NCI-H187 (cell line): ENCODE data around the gene AACS.
"Not testable (repeated sequence)": the region's sequence is repeated elsewhere in the genome, so short reads cannot be mapped to it uniquely, and the experiment has no call there.

Experiments
- DNase-seq, 2 experiments: peaks; one replicate each; lab custom pipeline; 2025; lab: John Stamatoyannopoulos, UW

Gene AACS

DNA sequence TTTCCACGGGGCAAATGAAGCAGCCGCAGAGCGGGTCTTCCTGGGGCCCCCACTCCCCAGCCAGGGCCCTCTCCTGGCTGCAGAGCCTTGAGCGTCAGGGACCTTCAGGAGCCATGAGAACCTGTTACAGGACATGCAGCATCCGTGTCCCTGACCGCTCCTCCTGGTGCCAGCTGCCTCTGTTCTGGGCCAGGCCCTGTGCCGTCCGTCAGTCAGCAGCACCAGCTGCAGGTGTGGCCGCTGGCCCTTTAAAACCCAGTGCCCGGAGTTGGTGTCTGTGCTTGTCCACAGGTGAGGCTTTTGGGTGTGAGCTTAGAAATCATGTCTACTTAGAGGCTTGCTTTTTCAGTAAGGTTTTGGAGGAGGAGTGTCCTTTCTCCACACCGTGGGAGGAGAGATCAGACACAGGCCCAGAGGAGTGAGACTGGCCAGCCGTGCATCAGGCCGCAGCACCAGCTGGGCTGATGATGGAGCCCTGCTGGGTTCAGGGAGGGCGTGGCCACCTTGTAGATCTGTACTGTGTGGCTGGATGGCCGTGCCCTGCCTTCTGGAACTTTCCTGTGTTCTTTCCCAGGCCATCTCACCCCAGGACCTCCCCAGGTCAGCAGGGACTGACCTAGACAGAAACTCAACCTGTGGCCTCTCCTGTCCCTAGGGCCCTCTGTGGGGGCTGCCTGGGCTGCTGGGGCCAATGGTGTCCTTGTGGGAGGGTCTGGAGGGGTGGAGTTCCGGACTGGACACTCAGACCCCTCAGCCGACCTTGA is 27.1 kb downstream of the AACS start:
- DNase-seq = no peak

DNA sequence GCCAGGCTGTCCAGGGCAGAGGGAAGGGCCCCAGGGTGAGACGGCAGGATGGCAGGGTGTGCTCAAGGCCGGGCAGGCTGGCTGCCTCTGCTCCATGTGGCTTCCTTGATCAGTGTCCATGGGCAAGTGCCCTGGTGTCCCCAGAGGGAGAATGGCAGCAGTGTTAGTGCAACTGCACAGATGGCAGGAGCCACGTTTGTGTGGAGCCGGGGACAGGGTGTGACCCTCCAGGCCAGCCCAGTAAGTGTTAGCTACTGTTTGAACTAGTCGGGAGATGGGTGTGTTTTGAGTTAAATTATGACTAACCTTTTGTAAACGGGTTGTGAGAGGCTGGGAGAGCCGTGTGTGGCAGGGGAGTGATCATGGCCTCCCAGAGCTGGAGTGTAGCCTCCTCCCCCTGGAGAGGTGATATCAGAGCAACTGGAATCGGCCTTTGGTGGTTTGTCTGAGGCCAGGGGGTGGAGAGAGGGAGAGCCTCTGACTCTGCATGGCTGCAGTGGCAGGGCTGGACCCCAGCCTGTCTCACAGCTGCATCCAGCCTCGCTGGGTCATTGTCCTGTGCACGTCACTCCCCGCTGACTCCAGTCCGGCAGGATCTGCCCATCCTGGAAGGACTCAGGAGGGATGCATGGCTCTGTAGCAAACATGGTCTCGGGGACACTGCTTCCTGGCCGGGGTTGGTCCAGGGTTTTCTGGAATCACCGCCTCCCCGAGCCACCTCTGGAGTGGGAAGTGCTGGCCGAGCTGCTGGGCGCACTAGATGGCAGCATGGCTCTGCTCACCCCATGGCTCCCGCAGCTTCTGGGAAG is 27.8 kb downstream of the AACS start:
- no peak for DNase-seq

DNA sequence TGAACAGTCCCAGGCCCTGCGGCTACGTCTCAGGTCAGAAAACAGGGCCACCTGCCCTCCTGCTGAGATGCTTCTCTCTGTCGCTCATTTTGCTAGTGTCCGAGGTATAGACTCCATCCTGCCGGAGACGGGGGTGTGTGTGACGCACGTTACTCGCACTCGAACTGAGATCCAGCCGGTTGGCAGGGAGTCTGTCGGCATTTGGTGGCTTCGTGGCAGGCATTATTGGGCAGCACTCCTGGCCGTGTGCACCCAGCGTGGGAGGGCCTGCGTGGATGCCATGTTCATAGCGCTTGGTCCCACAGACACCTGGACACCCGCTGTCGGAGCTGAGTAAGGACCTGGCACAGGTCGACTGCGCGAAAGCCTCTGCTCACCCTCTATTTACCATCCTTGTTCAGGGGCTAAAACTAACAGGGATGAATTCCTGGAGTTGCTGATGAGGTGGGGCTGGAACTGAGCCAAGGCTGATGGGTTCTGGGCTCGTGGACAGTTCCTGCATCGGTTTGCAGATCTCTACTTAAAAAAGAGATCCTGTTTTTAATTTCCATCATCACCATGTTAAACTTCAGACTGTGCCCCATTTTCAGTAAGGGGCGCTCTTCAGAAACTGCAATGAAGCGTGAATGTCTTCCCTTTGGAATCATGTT is 28.6 kb downstream of the AACS start:
- DNase-seq = no peak

DNA sequence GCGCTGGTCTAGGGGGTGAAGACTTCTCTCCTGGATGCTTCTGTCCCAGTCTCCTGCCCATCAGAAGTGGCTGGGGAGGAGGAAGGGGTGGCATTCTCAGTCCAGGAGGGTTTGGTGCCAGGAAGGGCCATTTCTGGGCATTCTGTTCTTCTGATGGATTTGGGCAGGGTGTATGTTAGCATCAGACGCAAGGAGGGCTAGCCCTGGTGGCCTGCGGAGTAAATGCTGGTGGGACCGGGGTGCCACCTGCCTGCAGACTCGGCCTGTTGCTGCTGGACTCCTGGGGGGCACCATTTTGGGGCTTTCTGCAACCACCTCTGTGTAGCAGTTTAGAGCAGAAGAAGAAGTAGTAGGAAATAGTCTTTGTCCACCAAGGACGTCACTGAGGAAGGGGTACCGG is 31.7 kb downstream of the AACS start:
- DNase-seq = no peak

DNA sequence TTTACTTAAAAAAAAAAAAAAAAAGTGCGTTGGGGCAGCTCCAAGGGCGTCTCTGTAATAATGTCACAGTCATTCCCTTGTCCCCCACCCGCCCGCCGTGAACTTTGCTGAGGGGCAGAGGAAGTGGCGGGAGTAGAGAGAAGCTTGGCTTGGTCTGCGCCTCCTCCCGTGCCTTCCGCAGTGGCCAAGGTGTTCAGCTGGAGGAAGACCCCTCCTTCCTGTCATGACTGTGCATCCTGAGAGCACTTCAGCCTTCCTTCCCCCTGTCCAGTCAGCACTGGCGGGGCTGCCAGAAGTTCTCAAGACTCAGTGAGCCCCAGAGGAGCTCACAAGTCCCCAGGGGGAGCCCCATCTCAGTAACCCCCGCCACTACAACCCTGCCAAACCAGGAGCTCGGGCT is 32.2 kb downstream of the AACS start:
- no peak for DNase-seq

DNA sequence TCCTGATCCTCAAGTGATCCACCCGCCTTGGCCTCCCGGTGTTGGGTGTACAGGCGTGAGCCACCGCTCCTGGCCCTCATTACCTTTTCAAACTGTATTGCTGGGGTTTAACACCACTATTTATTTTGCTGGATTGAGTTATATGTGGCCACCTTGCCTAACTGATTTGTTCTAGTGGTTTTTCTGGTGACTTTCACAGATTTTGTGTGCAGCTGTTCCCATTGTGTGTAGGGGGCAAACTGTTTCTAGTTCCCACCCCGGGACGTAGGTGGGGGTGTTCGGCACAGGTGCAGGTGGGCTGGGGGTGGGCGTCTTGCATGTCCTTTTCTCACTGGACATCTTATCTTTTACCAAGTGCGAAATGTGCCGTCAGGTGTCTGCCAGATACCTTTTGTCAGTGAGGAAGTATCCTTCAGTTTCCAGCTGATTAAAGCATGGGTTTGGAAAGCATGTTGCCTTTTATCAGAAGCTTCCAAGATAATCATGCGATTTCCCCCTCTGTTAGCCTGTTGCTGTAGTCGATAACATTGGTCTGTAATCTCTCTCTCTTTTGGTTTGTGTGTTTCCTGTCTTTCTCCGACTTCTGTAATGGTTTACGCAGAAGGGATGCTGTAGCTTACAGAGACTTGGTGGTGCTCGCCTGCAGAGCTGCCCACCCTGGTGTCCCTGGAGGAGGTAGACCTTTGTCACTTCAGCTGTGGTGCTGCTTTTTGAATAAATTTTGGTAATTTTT is 33.6 kb downstream of the AACS start:
- no peak for DNase-seq

DNA sequence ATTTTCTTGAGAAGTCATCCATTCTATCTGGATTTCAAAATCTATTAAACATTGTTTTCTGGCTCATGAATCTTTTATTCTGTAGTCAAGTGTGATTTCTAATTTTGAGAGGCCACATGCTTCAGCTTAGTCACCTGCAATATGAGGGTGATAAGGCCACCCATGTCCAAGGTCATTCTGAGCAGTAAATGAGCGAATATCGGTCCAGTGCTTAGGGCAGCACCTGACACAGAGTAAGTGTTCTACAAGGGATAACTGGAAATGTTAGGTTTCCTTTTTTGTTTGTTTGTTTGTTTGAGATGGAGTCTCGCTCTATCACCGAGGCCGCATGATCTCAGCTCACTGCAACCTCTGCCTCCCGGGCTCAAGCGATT is 34.2 kb downstream of the AACS start:
- no peak for DNase-seq

DNA sequence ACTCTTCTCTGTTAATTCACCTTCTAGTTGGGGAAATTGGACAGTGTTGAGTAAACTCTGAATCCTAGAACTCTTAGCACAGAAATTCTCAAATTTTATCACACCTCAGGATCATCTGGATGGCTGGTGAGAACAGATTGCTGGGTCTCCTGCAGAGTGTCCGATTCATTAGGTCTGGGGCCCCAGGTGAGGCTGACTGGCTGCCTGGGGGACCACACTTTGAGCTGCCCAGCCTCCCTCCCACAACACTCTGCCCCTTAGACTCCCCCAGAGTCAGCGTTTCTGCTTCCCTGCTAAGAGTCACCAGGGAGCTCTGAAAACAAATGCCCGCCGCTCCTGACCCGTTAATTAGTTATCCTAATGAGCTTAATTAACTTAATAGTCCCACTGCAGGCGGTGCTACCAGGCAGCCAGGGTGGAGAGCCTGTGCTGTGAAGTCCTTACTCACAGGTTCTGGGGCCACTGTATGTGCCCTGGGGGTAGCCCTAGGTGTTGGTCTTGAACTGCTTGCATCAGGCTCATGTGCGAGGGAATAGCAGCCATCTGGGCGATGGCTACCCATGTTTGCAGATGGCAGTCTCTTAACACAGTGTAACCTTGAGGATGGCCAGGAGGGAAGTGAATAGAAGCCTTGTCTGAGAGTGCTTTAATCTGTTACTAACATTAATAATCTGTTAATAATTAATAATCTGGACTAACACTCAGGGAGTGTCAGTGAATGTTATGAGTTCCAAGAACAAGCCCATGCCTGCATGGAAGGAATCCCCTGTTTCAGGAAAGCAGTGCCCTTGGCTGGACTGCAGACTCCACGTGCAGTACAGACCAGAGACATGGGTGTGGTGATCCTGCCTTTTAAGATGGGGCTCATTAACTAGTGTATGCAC is 35.6 kb downstream of the AACS start:
- no peak for DNase-seq

DNA sequence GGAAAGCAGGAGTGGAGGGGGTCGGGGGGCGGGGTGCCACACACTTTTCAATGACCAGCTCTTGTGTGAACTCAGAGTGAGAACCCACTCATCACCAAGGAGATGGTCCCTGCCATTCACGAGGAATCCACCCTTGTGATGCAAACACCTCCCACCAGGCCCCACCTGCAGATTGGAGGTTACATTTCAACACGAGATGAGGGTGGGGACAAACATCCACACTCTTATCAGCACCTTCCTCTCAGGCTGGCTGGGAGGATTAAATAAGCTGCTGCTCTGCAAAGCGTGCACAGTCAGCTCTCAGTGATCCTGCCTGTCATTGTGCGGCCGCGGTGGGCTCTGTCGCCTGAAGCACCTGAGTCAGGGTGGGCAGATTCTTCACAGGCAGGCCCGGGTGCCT is 39.7 kb downstream of the AACS start:
- DNase-seq = no peak

DNA sequence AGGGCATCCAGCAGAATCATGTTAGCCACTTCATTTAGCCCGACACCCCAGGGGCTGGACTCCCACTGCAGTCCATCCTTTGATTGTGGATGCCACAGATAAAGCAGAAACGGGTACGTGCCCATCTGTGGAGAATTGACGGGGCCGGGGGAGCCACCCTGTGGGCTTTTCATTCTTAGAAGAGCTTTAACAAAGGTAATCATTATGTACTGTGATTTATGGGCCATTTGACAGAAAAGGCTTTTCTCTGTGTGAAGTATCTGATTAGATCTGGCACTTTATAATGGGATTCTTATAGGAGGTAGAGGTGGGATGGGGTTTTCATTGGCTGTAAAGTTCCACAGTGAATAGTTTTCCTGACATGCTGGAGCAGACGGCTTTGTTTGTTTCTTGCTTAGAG is 40.4 kb downstream of the AACS start:
- no peak for DNase-seq

DNA sequence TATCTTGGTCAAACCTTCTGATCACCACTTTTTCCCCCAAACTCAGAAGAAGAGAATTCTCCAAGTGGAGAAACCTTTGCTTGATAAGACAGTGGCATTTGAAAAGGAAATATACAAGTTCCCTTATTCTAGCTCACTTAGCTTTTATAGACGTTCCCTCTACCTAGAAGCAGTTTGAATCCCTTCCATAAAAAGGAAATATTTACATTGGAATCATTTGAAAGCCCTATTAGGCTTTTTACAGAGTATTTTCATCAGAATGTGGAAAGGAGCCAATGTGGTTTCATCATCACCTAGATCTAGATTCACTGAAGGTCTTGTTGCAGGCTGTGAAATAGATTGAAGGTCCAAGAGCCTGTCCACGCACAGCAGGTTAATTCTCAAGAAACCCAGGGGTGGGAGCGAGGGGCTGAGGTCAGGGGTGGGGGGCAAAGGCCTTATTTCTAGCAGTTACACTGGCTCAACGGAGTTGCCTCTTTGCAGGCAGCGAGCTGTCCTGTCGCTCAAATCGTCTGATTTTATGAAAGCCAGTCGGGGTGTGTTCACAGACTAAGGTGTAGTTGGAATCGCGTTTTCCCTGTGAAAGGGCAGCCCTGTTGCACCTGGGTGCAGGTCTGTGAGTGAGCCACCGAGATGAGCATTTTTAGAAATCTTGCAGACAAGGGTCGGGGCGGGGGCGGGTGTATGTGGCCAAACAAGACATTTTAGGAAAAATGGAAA is 45.6 kb downstream of the AACS start:
- no peak for DNase-seq

DNA sequence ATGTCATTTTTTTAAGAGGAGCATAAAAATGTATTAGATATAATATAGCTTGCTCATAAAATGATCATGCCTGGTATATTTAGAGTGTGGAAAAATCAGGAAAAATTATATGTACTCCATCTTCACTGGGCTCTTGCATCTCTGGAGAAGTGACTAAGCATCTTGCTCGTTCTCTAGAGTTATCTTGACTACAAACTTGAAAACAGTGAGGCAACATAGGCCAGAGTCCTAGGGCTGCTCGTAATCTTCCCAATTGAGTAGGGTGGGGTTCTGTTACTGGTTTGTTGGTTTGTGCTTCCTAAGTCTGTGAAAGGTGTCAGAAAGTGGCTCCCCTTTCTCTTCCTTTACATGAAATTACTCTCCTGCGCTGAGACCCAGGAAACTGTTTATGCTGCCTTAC is 46.2 kb downstream of the AACS start:
- no peak for DNase-seq

DNA sequence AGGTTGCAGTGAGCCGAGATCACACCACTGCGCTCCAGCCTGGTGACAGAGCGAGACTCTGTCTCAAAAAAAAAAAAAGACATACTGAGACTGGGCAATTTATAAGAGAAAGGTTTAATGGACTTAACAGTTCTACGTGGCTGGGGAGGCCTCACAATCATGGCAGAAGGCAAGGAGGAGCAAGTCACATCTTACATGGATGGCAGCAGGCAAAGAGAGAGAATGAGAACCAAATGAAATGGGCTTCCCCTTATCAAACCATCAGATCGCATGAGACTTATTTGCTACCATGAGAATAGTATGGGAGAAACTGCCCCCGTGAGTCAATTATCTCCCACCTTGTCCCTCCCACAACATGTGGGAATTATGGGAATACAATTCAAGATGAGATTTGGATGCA is 47.4 kb downstream of the AACS start:
- not testable (repeated sequence) for DNase-seq

DNA sequence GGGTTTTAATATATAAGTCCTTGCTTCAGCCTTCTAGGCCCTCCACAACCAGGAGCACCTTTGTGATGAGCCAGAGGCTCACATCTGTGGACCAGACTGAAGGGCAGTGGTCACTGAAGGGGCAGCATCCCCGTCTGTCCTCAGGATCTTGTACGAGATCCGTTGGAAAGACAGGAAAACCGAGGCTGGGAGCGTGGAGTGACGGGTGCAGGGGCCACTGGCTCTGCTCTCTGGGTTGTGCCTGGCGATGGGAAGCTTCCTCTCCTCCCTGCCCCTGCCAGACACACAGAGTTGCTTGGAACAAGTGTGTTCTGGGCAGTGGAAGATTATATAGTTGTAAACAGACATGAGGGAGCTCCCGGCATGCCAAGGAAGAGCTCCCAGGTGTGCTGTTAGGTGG is 48.0 kb downstream of the AACS start:
- DNase-seq = no peak

DNA sequence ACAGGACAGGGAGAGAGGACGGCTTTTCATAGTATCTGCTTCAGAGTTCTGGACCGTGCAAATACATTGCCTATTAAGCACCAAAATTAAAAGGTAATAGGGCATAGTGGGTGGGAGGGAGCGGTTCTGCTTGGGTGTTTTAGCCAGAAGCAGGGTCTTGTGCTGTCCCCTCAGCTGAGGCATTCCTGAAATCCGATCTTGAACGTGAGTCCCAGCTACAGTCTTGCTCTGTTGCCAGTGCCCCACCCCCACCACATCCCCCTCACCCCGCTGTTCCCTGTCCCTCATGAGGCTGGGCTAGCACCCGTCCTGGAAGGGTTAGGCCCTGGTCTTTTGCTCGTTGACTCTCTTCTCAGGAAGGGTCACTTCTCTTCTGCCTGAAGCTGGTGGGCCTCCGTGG is 48.6 kb downstream of the AACS start:
- no peak for DNase-seq

DNA sequence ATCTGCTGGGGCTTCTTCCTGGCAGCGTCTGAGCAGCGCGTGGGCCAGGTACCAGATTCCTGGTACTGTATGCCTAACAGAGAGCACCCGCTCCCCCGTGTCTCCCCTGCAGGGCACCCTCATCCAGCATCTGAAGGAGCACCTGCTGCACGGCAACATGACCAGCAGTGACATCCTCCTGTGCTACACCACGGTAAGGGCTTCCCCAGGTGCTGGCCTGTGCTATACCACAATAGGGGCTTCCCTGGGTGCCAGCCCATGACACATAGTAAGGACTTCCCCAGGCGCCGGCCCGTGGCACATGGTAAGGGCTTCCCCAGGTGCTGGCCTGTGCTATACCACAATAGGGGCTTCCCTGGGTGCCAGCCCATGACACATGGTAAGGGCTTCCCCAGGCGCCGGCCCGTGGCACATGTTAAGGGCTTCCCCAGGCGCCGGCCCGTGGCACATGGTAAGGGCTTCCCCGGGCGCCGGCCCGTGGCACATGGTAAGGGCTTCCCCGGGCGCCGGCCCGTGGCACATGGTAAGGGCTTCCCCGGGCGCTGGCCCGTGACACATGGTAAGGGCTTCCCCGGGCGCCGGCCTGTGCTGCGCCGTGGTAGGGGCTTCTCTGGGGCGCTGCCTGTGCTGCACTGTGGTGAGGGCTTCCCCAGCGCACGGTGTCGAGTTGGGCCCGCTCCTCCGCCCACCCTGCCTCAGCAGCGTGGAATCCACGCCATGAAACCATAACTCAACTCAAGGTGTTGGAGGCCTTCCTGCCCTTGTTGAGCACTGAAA is 49.3 kb downstream of the AACS start:
- DNase-seq = no peak

DNA sequence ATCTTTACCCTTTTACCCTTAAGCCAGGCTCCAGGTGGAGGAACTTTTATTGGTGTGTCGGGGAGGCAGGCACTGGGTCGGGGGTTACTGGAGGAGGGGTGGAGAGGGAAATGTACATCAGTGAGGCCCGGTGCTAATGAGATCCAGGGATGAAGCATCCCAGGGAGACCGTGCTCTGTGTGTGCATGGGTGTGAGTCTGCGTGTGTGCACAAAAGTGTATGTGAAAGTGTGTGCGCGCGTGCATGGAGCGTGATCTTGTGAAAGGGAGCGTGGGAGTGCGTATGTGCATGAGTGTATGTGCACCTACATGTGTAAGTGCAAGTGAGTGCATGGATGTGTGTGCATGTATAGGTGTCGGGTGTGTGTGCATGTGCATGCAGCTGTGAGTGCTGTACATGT is 55.3 kb downstream of the AACS start:
- DNase-seq = no peak

DNA sequence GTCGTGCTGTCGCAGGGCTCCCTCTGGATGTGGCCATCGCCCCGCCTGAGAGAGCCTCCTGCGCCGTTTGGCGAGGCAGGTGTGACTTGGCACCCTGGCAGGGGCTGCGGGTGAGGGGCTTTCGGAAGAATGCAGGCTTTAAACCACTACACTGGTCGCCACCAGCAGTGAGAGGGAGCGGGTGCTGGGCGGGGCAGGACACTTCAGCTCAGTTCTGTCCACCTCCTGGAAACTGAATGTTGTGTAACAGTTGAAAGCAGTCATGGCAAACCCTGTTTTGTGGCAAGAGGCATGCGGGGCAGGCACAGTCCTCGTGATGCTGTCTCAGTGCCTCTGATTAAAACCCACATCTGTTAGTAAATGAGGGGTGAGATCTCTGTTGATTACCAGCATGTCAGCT is 55.9 kb downstream of the AACS start:
- DNase-seq = no peak

DNA sequence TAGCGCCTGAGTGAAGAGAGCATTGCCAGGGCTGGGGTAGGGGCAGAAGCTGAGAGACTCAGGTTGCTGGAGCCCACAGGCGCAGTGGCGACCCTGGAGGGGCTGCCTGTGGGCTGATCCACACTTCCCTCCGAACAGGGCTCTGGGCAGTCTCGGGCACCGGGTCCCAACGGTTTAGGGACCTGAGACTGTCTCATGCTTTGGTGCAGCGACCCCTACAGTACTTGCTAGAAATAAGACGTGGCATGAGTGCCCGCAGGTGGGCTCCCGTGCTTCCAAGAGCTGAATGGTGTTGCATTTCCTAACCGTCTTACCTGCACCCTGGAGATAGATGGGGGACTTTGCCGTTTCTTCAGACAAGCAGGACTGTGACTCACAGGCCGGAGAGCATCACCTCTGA is 57.4 kb downstream of the AACS start:
- no peak for DNase-seq
